NB4 (cell line): ENCODE results near the gene DOK6.

Experiments used
- MAX ChIP-seq: IDR thresholded peaks from 2 replicates; pipeline ENCODE4 v1.6.1; 2011; ENCODE audit warnings: low read depth, low read length
- POLR2A ChIP-seq: IDR thresholded peaks from 2 replicates; pipeline ENCODE4 v1.6.1; 2011; ENCODE audit warnings: mild to moderate bottlenecking; ENCODE audit not compliant: insufficient read length; ENCODE audit errors: extremely low read depth
- TF ChIP-seq, protein P1 (sequence below): IDR thresholded peaks from one replicate; pipeline ENCODE4 v1.5.1; 2012; ENCODE audit warnings: low read depth, low read length

DNA sequence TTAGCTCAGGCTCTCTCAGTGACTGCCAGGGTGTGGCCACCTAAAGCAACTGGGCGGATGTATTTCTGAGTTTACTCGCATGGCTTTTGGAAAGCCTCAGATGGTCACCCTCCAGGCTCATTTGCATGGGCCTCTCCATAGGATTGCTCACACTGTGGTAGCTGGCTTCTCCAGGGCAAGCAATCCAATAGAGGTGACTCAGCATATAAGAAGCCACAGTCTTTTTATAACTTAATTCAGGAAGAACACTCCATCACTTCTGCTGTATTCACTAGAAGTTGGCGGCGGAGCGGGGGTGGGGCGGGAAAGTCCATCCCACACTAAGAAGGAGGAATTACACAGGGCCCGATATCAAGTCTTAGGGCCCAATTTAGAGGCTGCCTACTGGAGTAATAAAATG is 3.6 kb upstream of the DOK6 start:
- TF ChIP-seq, protein P1, sequence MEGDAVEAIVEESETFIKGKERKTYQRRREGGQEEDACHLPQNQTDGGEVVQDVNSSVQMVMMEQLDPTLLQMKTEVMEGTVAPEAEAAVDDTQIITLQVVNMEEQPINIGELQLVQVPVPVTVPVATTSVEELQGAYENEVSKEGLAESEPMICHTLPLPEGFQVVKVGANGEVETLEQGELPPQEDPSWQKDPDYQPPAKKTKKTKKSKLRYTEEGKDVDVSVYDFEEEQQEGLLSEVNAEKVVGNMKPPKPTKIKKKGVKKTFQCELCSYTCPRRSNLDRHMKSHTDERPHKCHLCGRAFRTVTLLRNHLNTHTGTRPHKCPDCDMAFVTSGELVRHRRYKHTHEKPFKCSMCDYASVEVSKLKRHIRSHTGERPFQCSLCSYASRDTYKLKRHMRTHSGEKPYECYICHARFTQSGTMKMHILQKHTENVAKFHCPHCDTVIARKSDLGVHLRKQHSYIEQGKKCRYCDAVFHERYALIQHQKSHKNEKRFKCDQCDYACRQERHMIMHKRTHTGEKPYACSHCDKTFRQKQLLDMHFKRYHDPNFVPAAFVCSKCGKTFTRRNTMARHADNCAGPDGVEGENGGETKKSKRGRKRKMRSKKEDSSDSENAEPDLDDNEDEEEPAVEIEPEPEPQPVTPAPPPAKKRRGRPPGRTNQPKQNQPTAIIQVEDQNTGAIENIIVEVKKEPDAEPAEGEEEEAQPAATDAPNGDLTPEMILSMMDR, result no peak
- TF ChIP-seq POLR2A (no peak), MAX (no peak)
